HS-27A (cell line): Measurements from ENCODE around the gene ZNF714.

Source experiments
- DNase-seq: peaks from one replicate; pipeline ENCODE4 v3.0.0-alpha.2; 2012; ENCODE audit warnings: low read depth, missing footprints

The ZNF714 gene

DNA sequence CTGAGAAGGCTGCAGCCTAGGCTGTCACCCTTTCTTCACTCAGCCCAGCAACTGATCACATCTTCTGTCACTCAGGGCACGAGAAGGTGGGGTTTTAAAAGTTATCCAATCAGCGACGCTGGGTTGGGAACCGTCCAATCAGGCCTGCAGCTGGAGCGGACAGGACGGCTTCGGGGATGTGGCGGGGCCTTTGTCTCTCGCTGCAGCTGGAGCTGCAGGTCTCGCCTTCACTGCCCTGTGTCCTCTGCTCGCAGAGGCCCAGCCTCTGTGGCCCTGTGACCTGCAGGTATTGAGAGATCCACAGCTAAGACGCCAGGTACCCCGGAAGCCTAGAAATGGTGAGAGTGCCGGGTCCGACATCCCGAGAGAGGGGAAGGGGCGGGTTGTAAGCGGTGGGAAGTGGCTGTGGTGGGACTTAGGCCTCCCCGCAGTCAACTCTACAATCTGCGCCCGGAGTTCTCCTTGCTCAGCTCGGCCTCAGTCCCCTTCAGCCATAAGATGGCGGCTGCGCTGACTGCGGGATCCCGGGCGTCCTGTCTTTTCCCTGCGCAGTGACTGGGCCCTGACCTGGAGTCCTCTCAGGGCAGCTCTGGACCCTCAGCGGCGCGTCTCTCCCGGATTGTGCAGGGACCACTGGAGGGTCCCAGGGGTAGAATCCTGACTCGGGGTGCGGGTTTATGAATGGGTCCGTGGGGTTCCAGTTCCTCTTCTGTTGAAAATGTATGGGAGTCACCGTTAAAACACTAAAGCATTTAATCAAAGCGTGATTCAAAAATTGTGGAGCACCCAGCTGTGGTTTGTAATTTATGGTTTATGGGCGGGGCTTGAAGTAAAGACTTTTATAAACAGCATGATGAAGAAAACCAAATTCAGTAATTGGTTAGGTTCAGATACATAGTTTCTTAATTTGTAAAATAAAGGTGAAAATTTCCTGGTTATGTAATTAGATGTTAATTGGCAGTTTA lies at the start of gene ZNF714:
Gene ZNF714, plus strand, starts transcription at position 193 of the 965 bp plus-strand sequence. CDS start 16,066 bp downstream, outside the sequence.
- peak; percentile 50 for DNase-seq

DNA sequence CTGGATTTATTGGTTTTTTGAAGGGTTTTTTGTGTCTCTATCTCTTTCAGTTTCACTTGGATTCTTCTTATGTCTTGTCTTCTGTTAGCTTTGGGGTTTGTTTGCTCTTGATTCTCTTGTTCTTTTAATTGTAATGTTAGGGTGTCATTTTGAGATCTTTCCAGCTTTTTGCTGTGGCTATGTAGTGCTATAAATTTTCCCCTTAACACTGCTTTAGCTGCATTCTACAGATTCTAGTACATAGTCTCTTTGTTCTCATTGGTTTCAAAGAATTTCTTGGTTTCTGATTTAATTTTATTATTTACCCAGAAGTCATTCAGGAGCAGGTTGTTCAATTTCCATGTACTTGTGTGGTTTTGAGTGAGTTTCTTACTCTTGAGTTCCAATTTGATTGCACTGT lies 37.0 kb upstream of the ZNF714 start:
- DNase-seq: no peak

DNA sequence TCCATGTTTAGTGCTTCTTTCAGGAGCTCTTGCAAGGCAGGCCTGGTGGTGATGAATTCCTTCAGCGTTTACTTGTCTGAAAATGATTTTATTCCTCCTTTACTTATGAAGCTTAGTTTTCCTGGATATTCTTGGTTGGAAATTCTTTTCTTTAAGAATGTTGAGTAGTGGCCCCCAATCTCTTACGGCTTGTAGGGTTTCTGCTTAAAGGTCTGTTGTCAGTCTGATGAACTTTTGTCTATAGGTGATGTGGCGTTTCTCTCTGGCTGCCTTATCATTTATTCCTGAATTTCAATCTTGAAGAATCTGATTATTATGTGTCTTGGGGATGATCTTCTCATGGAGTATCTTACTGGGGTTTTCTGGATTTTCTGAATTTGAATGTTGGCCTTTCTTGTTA lies 35.5 kb upstream of the ZNF714 start:
- DNase-seq: no peak

DNA sequence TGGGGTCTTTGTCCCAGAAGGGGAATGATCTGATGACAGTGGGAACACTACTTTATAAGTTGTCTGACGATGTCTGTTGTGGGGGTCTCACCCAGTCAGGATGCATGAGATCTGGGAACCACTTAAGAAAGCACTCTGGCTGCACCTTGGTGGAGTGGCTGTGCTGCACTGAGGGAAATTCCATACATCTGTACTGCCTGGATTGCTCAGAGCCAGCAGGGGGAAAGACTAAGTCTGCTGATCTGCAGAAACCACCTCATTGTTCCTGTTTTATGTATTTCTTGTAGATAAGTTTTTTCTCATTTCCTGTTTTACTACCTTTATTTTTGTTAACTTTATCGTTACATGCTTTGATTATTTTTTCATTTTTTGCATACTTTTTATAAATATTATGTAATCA lies 34.3 kb upstream of the ZNF714 start:
- DNase-seq: no peak

DNA sequence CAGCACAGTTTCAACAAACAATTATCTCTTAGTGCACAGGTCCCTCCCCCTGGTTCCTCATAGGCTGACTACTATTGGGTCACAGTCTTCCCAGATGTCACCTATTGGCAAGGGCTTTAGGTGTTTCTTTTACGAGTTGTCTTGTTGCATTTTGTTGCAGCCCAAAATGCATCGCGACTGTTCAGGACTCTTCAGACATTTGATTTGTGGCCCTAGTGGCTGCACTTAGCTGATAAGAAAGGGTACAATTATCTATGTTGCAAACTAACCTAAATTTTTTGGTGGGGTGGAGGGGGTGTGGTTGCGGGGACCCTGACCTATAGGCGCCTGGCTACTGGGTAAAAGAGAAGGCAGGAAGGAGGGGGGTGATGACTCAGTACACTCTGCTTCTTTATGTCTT lies 29.1 kb upstream of the ZNF714 start:
- no peak for DNase-seq

DNA sequence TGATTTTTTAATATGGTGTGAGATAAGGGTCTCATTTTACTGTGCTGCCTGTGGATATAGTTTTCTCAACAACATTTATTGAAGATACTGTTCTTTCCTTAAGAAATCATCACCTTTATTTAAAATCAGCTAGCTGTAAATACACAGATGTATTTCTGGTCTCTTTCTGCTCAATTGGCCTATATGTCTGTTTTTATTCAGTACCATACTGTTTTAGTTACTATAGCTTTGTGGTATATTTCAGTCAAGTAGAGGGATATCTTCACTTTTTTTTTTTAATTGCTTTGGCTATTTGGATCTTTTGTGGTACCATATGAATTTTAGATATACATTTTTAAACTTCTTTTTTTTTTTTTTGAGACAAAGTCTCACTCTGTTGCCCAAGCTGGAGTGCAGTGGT lies 16.7 kb upstream of the ZNF714 start:
- no peak for DNase-seq

DNA sequence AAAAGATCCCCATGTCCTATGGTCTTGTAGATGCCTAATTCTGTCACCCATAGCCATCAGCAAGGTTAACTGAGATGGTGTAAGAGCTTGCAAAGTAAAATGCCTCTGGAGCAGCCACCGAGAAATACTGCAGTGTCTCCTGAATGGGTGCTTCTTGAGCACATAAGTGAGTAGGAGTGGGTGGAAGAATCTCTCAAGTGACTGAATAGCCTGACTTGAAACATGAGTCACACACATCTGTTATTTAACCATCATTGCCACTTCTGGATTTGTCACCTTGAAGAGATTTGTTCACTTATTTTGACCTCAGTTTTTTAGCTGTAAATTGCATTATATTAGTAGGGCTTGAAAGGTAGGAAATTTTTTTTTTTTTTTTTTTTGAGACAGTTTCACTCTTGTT lies 2.3 kb downstream of the ZNF714 start:
- no peak for DNase-seq

DNA sequence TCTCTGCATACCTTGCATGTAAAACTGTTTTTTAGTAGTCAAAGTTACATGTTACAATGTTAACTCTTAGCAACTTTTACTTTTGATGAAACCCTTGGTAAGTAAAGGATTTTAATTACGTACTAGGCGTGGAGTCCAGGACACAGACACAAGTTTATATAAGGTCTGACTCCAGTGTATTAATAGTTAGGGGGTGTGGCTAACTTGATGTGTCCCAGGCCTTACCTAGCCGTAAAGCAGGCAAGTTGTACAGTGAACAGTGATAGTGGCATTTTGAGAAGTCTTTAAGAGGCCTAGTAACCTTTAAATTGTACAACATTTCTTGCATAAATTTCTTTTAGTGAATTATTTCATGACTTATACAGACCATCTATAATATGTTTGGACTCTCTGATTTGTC lies 5.9 kb downstream of the ZNF714 start:
- no peak for DNase-seq

DNA sequence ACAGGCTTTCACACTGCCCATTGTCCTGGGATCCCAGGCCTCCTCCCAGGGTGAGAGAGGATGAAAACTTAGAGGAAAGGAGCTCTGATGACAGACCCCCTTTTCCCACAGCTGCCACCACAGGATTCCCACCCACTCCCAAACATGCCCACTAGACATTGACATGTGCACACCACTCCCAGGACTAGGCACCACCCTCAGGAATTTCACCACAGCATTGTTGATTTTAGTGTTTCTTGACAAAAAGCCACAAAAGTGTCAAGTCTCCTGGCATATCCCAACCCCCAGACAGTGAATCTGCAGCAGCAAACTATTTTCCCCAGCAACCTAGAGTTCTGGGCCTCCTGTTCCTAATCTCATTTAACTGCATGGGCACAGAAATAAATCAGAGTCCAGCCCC lies 10.1 kb downstream of the ZNF714 start:
- DNase-seq: no peak

DNA sequence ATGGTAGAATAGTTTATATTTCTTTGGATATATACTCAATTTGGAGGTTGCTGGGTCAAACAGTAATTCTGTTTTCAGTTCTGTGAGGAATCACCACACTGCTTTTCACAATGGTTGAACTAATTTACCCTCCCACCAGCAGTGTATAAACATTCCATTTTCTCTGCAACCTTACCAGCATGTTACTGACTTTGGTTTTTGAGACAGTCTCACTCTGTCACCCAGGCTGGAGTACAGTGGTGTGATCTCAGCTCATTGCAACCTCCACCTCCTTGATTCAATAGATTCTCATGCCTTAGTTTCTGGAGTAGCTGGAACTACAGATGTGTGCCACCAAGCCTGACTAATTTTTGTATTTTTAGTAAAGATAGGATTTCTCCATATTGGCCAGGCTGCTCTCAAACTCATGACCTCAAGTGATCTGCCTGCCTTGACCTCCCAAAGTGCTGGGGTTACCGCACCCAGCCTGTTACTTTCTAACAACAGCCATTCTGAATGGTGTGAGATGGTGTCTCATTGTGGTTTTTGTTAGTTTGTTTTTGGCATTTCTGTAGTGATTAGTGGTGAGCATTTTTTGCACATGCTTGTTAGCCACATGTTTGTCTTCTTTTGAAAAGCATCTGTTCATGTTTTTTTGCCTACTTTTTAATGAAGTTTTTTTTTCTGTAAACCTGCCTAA lies 12.5 kb downstream of the ZNF714 start:
- DNase-seq: no peak

DNA sequence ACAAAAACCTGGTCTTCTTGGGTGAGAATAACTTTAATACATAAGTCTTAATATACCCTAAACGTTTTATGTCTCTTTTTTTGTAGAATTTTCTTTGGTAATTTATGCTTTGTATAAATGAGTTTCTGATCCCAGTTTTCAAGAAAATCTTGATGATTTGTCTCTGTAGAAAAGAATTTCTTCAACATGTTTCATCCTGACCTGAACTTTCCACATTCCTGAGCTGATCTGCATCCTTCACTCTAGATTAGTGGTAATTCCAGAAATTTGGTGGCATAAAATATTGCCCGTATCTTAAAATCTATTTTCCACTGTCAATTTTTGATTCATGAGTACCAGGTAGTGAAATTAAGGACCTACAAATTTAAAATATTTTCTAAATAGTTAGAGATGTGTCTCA lies 16.3 kb downstream of the ZNF714 start:
- no peak for DNase-seq

DNA sequence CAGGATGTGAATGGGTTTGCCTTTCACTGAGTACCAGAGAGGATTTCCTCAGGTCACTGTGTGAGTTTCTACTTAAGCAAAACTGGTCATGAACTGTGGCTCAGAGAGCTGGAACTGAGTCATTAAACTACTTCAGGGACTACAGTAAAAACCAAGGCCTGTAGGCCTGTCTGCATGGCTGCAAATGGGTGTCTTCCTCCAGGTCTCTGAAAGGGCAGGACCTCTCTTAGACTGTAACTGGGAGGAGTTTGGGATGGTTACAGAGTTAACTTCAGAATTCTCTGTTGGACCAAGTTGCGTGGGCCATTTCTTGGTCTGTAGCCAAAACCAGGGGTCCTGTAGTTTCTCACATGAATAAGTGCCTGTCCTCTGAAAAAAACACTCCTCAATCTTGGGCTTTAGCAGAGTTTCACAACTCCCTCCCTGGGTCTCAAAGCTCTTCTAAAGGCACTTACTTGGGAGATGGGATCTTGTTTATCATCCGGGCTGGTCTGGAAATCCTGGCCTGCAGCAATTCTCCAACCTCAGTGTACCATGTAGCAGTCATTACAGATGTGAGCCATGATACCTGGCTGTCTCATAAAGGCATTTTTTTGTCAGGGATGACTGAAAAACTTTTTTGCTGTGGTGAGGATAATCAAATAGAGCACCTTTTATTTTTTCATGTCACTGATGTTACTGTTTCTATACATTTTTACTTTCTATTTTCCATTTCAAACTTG lies 19.7 kb downstream of the ZNF714 start:
- no peak for DNase-seq

DNA sequence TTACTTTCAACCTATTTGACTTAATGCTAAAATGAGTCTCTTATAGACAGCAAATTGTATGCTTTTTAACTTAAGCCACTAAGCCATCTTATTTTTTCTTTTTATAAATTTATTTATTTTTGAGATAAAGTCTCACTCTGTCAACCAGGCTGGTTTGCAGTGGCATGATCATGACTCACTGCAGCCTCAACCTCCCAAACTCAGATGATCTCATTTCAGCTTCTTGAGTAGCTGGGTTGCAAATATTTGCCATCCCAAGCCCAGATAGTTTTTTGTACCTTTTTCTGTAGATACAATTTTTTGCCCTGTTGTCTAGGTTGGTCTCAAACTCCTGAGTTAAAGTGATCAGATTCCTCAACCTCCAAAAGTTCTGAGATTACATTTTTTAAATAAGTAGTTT lies 27.1 kb downstream of the ZNF714 start:
- no peak for DNase-seq

DNA sequence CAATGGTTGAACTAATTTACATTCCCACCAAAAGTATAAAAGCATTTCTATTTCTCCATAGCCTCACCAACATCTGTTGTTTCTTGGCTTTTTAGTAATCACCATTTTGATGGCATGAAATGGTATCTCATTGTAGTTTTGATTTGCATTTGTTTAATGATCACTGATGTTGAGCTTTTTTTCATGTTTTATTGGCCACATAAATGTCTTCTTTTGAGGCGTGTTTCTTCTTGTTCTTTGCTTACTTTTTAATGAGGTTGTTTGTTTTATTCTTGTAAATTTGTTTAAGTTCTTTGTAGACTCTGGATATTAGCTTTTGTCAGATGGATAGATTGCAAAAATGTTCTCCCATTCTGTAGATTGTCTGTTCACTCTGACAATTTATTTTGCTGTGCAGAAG lies 28.2 kb downstream of the ZNF714 start:
- DNase-seq: no peak

DNA sequence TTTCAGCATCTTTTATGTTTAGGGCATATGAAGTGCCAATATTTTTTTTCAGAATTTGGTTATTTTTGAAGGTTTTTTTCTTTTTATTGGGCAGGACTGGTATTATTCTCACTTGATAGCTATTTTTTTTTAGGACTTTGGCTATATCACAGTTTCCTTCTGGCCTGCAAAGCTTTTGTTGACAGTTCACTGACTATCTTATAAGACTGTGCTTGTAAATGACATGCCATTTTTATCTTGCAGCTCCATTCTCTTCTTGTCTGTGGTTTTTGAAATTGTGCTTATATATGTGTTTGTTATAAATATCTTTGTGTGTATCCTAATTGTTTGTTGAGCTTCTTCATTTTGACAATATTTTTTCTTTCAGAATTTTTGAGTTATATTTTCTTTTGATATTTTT lies 33.4 kb downstream of the ZNF714 start:
- DNase-seq: no peak

DNA sequence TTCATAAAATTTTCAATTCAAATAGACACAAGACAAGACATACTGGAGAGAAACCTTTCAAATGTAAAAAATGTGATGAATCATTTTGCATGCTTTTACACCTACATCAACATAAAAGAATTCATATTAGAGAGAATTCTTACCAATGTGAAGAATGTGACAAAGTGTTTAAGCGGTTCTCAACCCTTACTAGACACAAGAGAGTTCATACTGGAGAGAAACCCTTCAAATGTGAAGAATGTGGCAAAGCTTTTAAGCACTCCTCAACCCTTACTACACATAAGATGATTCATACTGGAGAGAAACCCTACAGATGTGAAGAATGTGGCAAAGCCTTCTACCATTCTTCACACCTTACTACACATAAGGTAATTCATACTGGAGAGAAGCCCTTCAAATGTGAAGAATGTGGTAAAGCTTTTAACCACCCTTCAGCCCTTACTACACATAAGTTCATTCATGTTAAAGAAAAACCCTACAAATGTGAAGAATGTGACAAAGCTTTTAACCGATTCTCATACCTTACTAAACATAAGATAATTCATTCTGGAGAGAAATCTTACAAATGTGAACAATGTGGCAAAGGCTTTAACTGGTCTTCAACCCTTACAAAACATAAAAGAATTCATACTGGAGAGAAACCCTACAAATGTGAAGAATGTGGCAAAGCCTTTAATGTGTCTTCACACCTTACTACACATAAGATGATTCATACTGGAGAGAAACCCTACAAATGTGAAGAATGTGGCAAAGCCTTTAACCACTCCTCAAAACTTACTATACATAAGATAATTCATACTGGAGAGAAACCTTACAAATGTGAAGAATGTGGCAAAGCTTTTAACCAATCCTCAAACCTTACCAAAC lies 35.3 kb downstream of the ZNF714 start:
- DNase-seq: no peak

DNA sequence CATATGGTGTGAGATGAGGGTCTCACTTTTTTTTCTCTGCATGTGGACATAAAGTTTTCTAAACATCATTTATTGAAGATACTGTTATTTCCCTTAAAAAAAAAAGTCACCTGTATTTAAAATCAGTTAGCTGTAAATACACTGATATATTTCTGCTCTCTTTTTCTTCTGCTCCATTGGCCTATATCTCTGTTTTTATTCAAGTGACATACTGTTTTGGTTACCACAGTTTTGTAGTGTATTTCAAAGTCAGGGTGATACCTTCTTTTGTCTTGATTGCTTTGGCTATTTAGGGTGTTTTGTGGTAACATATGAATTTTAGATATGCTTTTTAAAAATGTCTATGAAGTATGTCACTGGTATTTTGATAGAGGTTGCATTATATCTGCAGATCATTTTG lies 44.1 kb downstream of the ZNF714 start:
- no peak for DNase-seq

DNA sequence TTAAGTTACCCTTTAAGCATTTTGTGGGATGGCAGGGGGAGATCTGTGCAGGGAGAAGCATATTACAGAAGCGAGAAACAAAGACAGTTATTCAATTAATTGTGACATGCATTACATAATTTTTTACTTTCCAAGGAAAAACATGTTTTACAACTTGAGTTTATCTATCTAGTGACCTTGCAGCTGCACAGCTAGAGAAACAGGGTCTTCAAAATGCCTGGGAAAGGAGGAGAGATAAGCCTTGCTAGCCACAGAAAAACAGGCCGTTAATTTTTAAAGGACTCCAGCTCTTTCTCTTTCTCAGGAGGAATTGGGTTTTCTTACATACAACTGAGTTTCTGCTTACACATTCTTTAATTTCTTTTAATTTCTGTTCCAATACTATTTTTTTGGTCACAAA lies 45.0 kb downstream of the ZNF714 start:
- DNase-seq: no peak

DNA sequence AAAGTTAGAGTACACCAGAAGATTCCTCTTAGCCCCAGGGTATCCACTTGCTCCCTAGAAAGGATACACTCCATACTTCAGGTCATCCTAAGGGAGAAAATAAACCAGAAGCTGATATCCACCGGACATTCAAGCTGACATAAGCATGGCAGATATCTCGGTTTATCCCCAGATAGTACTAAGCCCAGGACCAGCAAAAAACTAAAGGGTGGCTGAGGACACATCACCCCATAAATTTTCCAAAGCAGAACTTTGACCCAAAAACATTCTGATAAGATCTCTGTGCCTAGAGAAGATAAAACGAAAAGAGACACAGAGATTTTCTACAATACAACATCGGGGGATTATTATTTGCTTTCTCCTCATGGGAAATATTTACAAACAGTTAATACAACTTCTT lies 45.9 kb downstream of the ZNF714 start:
- no peak for DNase-seq

DNA sequence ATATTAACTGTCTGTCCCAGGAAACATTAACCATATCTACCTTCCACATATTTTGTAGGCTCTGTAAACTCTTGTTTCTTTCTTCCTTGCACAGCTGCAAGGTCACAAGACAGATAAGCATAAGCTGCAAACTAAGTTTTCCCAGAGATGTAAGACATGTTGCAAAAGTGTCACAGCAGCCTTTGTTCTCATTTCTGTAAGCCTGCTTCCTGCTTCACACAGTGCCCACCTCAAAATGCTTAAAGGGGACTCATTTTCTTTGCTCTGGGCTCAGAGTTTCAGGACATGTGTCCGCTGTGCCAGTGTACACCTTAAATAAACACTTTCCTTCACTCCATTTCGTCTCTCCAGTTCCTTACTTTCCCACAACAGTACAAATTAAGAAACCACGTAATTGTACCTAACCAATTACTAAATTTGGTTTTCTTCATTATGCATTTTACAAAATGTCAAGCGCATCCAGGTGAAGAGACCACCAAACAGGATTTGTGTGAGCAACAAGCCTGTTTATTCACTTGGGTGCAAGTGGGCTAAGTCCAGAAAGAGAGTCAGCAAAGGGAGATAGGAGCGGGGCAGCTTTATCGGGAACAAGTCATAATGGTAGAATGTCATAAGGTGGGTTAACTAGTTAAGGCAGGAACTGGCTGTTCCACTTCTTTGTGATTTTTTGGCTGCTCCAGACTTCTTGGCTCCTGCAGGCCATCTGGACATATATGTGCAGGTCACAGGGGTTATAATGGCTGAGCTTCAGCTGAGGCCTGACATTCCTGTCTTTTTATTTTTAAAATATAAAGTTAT lies 47.1 kb downstream of the ZNF714 start:
- DNase-seq: no peak
